Epithelial cell of esophagus (primary cell): ENCODE results near the gene ANKRD44.
A peak's percentile ranks its signal among the peaks of the same experiment; 100 is the strongest.

Experiments used
- DNase-seq: peaks from one replicate; pipeline ENCODE4 v3.0.0; 2010; ENCODE audit warnings: low read depth
- H3K4me3 ChIP-seq: 2 replicates; pipeline ENCODE4 v1.5.1; 2011; ENCODE audit warnings: mild to moderate bottlenecking, low read length, control low read depth
- TF ChIP-seq, protein P1 (sequence below): IDR thresholded peaks from 2 replicates; pipeline ENCODE4 v1.5.1; 2011; ENCODE audit warnings: low read depth, mild to moderate bottlenecking, low read length, control low read depth, inconsistent platforms; ENCODE audit not compliant: insufficient read depth; ENCODE audit errors: missing control alignments

Gene ANKRD44

DNA sequence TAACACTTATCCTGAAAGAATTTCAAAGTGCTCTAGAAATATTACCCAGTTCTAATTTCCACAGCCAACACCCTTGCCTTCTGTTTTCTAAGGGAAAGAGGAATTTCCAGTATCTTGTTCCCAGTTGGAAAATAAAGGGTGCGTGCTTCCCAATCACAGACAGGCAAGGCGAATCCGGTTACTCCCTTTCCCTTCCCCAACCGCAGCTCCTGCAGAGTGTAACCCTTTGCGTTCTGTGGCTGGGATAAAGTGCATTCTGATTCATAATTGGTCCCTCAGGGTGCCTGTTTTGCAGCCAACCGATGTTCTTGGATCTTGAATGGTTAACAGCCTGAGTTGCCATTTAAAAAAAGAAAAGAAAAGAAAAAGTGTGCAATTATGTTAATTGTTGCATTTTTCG, 343.5 kb downstream of the ANKRD44 start:
- H3K4me3 ChIP-seq, result no peak overlapping the region
- peak; percentile 40 for DNase-seq
- TF ChIP-seq, protein P1, sequence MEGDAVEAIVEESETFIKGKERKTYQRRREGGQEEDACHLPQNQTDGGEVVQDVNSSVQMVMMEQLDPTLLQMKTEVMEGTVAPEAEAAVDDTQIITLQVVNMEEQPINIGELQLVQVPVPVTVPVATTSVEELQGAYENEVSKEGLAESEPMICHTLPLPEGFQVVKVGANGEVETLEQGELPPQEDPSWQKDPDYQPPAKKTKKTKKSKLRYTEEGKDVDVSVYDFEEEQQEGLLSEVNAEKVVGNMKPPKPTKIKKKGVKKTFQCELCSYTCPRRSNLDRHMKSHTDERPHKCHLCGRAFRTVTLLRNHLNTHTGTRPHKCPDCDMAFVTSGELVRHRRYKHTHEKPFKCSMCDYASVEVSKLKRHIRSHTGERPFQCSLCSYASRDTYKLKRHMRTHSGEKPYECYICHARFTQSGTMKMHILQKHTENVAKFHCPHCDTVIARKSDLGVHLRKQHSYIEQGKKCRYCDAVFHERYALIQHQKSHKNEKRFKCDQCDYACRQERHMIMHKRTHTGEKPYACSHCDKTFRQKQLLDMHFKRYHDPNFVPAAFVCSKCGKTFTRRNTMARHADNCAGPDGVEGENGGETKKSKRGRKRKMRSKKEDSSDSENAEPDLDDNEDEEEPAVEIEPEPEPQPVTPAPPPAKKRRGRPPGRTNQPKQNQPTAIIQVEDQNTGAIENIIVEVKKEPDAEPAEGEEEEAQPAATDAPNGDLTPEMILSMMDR, result no peak

DNA sequence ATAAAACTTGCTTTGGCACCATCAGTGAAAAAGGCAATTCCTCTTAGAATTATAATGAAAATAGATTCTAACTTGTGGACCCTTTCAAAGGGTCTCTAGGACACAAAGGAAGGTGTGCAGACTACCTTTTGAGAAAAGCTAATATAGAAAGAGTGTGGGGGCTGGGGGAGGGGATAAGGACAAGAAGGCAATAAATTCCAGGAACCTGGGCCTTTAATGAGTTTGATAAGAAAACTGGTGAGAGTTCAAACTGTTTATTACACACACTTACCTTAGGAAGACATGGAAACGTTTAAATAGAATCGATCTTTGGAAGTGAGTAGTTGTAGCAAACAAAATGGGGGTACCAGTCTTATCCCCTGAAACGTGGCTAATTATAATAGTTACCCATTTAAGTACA, 344.5 kb downstream of the ANKRD44 start:
- H3K4me3 ChIP-seq, result no peak overlapping the region
- TF ChIP-seq, protein P1, result no peak
- DNase-seq, result no peak

DNA sequence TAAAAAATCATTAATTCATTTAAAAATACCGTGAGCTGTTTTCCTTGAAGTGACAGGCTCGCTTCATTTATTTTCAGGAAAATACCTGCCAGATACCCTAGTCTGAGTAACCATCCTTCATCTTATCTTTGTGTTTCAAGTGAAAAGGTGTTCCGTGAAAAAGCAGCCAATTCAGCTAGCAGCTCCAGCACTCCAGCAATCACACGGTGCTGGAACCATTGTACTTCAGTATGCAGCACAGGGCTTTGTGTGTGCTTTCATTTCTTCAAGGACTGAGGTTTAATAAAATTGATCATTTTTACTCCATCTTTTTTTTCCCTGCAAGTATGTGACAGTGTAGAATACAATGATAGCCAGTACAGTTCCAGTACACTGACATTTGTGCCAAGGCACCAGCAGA, 344.9 kb downstream of the ANKRD44 start:
- H3K4me3 ChIP-seq, result no peak overlapping the region
- DNase-seq, result no peak
- TF ChIP-seq, protein P1, result no peak

DNA sequence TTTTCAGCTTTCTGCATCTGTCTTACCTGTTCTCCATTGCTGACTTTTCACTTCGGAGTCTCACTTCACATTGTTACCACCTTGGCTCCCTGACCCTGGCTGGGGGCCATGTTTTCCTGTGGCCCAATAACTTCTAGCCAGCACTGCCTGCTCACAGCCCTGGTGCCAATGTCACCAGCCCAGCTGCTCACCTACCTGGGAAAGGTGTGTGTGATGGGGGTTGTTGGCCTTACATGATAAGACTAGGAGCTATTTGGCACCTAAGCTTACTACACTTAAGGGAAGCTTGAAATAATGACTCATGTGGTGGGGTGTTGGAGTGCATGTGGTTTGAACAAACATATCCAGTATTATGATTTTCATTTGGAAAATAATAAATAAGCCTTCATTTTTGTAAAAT, 346.6 kb downstream of the ANKRD44 start:
- TF ChIP-seq, protein P1, result no peak
- DNase-seq, result peak; percentile 50
- H3K4me3 ChIP-seq, result no peak overlapping the region

DNA sequence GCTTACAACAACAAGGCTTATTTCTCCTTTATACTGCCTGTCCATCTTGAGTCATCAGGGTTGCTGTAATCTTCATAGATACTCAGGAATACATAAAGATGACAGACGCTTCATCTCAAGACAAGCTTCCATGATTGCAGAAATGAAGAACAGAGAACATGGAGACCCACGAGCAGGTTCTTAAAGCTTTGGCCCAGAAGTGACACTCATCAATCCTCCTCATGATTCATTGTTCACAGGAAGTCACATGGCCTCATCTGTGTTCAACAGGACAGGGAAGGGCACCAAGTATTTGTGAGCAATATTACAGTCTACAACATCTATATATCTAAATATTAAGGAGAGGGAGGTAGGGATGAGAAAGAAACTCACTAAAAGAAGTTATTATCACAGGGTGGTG, 347.5 kb downstream of the ANKRD44 start:
- H3K4me3 ChIP-seq, result no peak overlapping the region
- TF ChIP-seq, protein P1, result no peak
- DNase-seq, result peak; percentile 56

DNA sequence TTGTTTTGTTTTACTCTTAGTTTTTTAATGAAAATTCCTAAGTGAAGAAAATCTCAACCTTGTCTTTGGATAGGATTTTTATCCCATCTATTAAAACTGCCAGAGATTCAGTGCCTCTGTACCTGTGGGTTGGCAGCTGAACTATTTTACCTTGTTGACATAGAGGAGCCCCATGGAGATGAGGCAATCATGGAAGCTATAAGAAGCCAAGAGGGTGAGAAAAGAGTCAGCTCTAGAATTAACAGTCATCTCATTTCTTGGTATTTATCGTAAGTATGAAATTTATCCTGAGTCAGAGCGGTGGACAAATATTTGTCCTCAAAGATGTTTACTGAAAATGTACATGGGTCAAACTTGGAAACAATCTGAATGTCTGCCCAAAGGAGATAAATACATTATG, 348.3 kb downstream of the ANKRD44 start:
- TF ChIP-seq, protein P1, result no peak
- DNase-seq, result no peak
- H3K4me3 ChIP-seq, result no peak overlapping the region

DNA sequence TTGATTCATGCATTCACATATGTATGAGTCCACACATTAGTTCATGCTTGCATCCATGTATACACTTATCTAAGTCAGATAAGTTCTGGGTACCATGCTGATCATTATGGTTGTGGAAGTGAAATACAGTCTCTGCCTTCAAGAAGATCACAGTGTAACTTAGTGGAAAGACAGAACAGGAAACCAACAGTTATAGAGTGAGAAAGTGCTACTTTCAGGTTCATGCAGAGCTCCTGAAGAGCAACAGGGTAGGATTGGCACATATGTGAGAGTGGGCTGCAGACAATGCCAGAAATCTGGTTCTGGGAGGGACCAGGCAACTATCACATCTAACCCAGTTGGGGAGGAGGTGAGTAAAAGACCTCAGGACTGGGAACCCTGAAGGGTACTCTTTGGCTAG, 348.7 kb downstream of the ANKRD44 start:
- DNase-seq, result no peak
- H3K4me3 ChIP-seq, result no peak overlapping the region
- TF ChIP-seq, protein P1, result no peak
